GM19468 (cell line): ENCODE results near the gene IL21R.
"Not testable (repeated sequence)": the region's sequence is repeated elsewhere in the genome, so short reads cannot be mapped to it uniquely, and the experiment has no call there.

Experiments
- ATAC-seq: cut with Tn5 transposase; IDR thresholded peaks from one replicate; pipeline ENCODE4 v1.9.1; 2021; ENCODE audit warnings: mild to moderate bottlenecking, moderate library complexity, moderate number of reproducible peaks; ENCODE audit not compliant: unreplicated experiment; ENCODE audit errors: extremely low read depth

IL21R gene

GRCh38 chr16:27398894-27399853 is 2.8 kb upstream of the IL21R start:
- no peak for ATAC-seq

GRCh38 chr16:27399969-27400368 is 2.0 kb upstream of the IL21R start:
- ATAC-seq: no peak

GRCh38 chr16:27400751-27401620 is 988 bp upstream of the IL21R start:
- no peak for ATAC-seq

- no peak for ATAC-seq
Observed at GRCh38 chr16:27402569-27402963, 592 bp downstream of the IL21R start.

- no peak for ATAC-seq
Observed at GRCh38 chr16:27402964-27403600, 1.1 kb downstream of the IL21R start.

DNA sequence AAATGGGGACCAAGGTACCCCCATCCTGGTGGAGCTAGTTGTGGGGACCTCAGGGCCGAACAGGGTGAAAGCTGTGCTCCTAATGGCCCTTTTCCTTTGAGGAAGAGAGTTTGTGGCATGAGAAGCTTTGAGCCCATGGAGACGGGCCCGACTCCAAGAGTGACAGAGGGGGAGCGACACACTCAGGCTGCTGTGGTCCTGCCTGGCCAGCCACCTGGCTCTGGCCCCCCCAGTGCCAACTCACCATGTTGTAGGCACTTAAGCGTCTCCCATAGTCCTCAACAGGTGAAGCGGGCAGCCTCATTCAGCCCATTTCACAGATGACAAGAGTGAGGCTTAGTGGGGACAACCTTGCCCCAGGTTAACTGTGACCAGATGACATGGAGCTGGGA is 1.6 kb downstream of the IL21R start:
- no peak for ATAC-seq

DNA sequence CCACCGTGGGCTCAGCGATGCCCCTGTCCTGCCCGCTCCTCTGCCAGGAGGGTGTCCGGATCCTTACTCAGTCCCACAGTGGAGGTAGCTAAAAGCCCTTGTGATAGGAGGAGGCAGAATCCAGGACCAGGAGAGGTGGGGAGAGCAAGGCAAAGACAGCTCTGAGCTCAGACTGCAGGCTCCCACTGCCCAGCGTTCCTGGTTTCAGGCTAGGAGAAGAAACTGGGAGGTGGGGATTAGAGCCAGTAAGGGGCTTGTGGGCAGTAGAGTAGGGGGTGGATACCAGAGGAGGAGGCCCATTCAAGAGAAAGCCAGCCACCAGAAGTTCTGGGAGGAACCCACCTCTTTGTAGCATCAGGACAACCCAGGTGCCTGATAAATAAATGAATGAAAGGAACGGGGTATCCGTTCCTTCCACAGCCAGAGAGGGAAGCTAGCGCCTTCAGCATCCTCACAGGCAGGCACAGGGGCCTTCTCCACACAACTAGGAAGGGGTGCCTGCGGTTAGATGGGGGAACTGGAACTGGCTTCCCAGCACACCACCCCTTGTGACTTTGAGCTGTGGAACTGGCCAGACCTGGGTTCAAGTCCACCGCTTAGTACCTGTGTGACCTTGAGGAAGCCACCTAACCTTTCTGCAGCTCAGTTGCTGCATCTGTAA is 2.3 kb downstream of the IL21R start:
- no peak for ATAC-seq

DNA sequence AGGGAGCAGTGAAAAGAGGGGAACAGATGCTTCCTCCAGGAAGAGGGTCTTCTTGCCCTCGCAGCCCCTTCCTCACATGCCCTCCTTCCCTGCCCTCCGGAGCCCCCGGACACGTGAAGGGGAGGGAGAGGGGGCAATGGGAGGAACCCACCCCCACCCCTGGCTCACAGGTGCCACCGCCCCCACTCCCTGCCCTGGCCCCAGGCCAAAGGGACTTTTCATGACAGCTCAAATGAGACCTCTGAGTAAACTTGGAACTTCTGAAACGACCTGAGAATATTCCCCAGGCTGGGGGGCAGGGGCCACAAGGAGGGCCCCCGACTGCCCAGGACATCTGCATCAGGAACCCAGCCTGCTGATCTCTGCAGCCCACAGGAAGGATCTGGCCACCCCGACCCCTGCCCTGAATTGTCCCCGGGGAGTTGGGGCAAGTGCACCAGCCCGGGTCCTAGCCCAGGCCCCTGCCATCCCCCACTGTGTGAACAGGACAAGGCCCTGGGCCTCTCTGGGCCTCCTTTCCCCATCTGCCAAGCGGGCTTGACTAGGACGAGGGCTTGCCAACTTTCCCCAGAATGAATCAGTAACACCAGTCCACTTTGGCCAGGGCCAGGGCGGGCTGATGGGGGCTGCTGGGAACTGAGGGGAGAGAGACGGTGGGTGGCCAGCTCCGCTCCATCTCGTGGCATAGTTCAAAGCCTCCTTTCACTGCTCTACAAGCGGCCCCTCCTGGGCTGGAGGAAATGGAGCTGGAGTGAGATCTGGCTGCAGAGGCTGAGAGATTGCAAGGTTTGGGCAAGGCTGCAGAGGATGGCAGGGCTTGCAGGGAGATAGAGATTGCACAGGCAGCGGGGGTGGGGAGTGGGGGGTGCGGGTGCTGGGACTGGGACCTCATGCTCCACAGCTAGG is 3.8 kb downstream of the IL21R start:
- ATAC-seq: no peak

- ATAC-seq: no peak
Observed at GRCh38 chr16:27406511-27407128, 4.6 kb downstream of the IL21R start.

DNA sequence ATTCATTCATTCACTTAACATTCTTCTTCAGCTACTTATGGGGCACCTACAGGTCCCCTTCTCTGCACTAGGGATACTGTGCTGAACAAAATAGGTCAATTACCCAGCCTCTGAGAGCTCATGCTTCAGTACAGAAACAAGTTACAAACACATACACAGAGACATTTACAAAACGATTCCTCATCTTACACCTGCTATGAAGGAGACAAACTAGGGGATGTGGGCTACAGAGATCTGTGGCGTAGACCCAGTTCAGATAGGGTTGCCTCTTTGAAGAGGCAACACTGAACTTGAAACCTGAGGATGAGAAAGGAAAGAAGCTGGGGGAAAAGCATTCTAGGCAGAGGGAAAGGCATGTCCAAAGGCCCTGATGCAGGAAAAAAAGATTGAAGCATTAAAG is 5.2 kb downstream of the IL21R start:
- ATAC-seq: no peak

GRCh38 chr16:27408012-27408601 is 6.1 kb downstream of the IL21R start:
- no peak for ATAC-seq

GRCh38 chr16:27408602-27409031 is 6.6 kb downstream of the IL21R start:
- ATAC-seq: no peak

DNA sequence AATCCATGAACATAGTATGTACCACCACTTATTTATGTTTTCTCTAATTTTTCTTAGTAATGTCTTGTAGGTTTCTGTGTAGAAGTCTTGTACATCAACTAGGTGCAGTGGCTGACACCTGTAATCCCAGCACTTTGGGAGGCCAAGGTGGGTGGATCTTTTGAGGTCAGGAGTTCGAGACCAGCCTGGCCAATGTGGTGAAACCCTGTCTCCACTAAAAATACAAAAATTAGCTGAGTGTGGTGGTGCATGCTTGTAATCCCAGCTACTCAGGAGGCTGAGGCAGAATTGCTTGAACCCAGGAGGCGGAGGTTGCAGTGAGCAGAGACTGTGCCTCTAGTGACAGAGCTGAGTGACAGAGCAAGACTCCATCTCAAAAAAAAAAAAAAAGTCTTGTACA is 8.0 kb downstream of the IL21R start:
- ATAC-seq: not testable (repeated sequence)

DNA sequence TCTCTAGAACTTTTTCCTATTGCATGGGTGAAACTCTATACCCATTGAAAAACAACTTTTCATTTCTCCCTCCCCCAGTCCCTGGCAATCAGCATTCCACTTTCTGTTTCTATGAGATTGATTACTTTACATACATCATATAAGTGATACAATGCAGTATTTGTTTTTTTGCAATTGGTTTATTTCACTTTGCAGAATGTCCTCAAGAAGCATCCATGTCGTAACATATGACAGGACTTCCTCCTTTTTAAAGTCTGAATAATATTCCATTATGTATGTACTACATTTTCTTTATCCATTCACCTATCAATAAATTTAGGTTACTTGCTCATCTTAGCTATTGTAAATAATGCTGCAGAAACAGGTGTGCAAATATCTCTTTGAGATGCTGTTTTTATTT is 8.8 kb downstream of the IL21R start:
- ATAC-seq: no peak

- ATAC-seq: no peak
Observed at GRCh38 chr16:27413956-27414355, 12.0 kb downstream of the IL21R start.

GRCh38 chr16:27414788-27415431 is 12.9 kb downstream of the IL21R start:
- no peak for ATAC-seq

GRCh38 chr16:27417047-27417671 is 15.2 kb downstream of the IL21R start:
- ATAC-seq: no peak
